Endometrium (tissue), 2 donors: ENCODE results near the gene FAM98B.

Experiments used
- FAIRE-seq: peaks from 2 replicates; lab custom pipeline; 2012; peaks lifted over from hg19 to GRCh38; lab: Jason Lieb, UNC
- donor health status: control.
- donor health status: control.

Gene FAM98B

DNA sequence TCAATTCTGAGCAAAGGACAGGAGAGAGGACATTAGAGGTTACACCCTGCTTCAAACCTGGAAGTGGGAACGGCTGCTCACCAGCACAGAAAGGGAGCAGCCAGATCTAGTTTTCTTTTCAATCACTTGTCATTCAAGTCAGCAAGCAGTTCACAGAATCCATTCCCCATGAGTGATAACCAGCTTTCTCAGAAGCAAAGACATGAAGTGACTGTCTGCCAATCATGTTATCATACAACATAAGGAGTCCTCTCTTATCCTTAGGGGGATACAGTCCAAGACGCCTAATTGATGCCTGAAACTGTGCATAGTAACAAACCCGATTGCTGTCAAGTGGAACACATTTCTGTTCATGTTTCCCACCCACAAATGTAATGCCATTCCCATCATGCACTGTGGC is 54.7 kb downstream of the FAM98B start:
- no peak for FAIRE-seq

DNA sequence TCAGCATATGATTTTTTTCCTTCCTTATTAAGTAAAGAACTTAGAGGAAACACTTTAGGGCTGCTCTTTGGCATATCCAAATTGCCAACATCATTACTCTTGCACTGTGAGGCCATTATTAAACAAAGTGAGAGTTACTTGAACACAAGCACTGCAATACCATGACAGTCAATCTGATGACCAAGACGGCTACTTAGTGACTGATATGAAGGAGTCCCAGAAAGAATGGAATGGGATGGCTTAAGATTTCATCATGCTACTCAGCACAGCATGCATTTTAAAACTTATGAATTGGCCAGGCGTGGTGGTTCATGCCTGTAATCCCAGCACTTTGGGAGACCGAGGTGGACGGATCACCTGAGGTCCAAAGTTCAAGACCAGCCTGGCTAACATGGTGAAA is 55.2 kb downstream of the FAM98B start:
- no peak for FAIRE-seq

GRCh38 chr15:38512901-38513300 is 59.0 kb downstream of the FAM98B start:
- no peak for FAIRE-seq

DNA sequence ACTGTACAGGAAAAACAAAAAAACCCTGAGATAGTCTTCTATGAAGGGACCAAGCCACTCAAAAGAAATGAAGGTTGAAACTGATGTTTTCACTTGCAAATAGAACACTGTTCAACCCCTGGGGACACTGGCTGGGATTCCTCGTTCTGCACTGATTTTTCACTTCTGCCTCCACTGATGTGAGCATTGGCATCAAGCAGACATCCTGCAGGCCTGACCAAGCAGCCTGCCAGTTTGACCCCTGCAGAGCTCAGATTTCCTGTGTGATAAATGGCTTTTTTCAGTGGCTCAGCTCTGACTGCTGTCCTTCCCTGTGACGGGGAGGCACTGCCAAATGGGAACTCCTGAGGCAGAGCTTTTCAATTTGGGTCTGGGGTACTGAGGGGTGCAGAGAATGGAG is 60.7 kb downstream of the FAM98B start:
- FAIRE-seq, result no peak

DNA sequence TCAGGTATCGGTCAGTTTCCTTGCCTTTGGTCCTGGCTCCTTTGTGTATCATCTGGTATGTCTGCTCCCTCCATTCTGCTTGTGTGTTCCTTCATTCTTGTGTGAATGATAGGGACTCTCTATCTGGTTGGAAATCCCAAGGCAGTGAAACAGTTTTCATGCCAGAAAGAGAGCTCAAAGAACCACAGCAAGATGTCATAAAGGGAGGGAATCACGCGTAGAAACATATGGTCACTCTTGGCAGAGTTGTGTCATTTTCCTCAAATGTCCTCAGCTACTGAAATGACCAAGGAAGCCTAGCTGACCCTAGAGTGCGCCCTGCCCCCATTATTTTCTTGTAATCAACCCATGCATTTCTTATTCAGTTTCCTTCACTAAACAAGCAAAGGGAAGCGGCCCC is 62.7 kb downstream of the FAM98B start:
- FAIRE-seq, result no peak

GRCh38 chr15:38517312-38517975 is 63.5 kb downstream of the FAM98B start:
- no peak for FAIRE-seq

DNA sequence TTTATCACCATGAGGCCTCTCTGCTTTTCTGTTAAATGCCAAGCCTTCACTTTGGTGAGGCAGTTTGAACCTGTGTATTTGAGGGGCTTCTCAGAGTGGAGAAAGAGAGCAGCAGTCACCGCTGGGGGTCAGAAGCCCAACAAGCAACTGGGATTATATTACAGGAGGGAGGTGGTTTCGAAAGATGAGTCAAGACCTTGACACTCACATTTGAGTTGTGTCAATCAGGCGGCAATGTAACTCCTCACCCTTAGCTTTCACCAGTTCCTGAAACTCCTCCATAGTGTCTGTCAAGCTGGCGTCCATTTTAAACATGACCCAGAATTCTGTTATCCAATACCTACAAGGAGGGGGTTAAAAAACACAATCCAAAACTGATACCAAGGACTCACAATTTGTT is 64.2 kb downstream of the FAM98B start:
- no peak for FAIRE-seq

- no peak for FAIRE-seq
Observed at GRCh38 chr15:38520035-38520434, 66.1 kb downstream of the FAM98B start.

DNA sequence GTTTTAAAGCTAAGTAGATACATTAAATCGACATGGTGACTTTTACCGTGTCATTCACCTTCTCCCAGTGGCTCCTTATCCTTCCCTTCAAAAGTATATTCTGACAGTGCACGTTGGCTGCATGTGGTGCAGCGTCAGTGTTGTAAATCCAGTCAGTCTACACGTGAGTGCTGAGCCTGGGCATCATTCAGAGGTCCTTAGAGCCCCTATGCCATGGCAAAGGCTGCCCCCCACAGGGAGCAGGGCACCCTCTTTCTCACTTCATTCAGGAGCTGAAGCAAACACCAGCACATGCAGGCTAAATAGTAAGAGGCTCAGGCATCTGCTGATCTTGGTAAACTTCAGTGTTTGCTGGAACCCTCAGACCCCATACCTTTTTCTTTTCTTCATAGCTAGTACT is 67.4 kb downstream of the FAM98B start:
- FAIRE-seq, result no peak

DNA sequence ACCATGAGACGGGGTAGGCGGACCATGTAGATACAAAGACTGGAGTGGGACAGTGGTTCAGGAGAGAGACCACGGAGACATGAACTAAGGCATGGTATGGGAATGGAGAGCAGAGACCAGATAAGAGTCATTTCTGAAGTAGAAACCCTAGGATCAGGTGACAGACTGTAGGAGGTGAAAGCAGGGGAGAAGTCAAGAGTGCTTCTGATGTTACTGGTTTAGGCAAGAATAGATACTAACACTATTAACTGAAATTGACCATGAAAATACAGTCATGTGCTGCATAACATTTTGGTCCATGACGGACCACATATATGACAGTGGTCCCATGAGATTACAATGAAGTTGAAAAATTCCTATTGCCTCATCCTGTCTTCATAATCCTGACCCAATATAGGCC is 69.0 kb downstream of the FAM98B start:
- FAIRE-seq, result no peak

GRCh38 chr15:38524156-38524555 is 70.2 kb downstream of the FAM98B start:
- FAIRE-seq, result no peak

- no peak for FAIRE-seq
Observed at GRCh38 chr15:38525489-38525888, 71.6 kb downstream of the FAM98B start.

DNA sequence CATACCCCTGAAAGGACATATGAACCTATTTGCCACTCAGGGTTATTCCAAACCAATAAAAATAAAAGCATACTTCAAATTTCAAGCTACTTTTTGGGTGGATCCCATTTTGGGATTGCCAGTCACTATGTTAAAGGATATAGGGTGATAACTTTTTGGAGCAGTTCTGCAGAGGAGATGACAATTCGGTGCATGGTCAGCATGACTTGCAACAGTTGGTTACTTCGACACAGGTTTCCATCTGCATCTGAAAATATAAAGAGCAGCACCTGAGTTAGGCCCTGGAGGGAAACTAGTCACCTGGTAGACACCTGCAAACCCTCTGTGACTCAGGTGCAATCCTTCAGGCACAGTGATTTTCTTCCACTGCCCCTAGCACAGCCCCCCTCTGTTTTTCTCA is 72.2 kb downstream of the FAM98B start:
- FAIRE-seq, result no peak

DNA sequence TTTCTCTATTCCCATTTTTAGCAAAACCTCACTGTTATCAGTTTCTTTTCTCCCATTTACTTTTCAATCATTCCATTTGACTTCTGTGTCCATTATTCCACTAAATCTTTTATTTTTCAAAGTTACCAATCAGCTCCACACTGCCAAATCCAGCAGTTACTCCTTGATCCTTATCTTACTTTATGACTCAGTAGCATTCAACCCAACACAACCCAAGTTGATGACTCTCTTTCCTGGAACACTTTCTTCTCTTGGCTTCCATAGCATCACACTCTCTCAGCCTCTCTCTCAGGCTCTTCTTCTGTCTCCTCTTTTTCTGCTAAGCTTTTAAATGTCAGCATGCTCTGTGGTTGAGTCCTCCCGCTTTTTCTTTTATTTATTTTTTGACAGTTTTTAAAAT is 74.4 kb downstream of the FAM98B start:
- no peak for FAIRE-seq

GRCh38 chr15:38530113-38530512 is 76.2 kb downstream of the FAM98B start:
- no peak for FAIRE-seq

GRCh38 chr15:38531509-38531908 is 77.6 kb downstream of the FAM98B start:
- FAIRE-seq, result no peak

- no peak for FAIRE-seq
Observed at GRCh38 chr15:38532728-38533127, 78.8 kb downstream of the FAM98B start.

- FAIRE-seq, result no peak
Observed at GRCh38 chr15:38533416-38533915, 79.5 kb downstream of the FAM98B start.

DNA sequence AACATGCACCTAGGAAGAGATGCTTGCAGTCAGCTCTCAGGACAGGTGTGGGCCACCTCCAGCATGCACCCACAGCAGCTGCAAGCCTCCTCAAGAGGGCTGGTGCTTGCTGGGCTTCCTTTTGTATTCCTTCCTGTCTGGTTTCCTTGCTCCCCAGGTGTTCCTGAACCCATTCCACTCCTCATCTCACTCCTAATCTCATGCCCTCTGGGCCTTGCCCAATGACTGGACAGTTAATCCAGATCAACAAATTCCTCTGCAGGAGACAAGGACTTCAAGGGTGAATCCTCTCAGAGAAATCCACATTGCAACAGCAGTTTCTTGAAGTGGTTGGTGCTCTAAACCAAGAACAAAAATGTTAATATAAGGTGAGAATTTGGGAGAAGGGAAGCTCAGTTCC is 80.0 kb downstream of the FAM98B start:
- no peak for FAIRE-seq

DNA sequence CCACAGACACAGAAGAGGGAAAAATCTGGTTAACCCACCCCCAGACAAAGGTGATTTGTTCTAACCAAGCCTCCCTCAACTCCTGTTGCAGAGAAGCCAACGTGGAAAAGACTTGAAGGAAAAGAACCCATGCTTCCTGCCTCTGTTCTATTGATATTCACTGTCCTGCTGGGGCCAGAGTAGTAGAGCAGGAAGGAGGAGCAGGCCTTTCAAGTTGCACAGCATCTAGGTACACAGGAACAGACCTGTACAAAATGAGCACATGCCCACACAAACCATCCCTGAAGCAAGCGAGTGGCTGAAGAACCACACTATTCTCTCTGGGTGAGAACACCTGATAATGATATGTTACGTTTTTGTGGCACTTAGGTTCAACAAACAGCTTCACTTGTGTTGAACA is 80.8 kb downstream of the FAM98B start:
- FAIRE-seq, result no peak

DNA sequence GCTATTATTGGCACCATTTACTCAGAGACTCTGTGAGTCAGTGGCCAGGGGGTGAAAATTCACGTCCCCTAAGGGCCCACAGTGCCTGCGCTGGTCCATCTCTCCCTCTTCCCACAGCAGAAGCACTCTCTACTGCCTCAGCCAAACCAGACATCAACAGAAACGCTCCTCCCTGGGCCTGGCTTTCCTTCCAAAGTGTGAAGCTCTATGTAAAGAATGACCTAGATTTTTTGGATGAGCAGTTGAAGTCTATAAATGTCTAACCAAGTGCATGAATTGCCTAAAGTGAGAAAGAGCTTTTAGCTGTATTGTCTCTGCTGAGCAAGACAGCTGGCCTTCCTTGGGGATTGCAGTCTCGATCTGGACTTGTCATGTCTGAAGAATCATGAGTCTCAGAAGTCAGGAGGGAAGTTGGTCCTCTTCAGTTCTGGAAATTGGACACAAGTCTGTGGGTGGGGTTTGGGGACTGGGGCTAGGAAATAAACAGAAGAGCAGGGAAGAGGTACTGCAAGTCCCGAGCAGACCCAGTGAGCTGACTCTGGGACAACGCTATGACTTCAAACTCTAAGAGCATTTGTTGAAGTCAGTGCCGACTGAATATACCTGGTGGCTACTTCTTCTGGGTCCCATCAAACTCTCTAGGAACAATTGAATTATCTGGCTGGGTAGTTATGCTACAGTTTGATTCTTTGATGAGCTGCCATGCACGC is 81.7 kb downstream of the FAM98B start:
- FAIRE-seq, result no peak

DNA sequence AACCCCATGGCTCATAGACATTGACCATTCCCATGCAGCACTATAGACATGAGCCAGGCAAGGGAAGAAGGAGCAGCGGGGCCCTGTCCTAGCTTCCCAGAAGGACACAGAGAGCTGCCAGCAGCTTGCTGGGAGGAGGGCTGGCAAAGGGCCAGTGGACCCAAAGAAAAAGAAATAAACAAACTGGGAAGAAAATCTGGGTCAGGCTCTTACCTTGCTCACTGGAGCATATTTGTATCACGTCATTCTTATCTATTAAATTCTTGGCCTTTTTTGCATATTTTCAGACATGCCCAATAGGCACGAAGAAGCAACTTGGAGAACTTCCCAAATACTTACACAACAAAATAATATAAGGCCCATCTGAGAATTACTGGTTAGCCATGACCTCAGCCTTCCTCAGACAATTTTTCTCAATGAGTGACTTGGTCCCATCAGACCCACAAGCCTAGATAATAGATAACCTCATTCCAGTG is 82.3 kb downstream of the FAM98B start:
- FAIRE-seq, result no peak
